AG04449 (cell line): ENCODE measurements around the gene FAM53A.

Experiments
- CTCF ChIA-PET: fragments of 350-600 bp; formaldehyde crosslinking; extraction: SDS; loops from one replicate; lab custom pipeline; 2021; ENCODE audit warnings: antibody characterized with exemption; lab: Yijun Ruan, JAX
- POLR2A ChIA-PET: fragments of 400-600, 350-600 bp; formaldehyde crosslinking; extraction: SDS; loops from one replicate; lab custom pipeline; 2020; ENCODE audit warnings: antibody characterized with exemption, inconsistent platforms; lab: Yijun Ruan, JAX
- DNase-seq: peaks from one replicate; pipeline ENCODE4 v3.0.0-alpha.2; 2010; ENCODE audit warnings: low read depth, low spot score
- H3K4me3 ChIP-seq: 2 replicates; pipeline ENCODE4 v1.5.1; 2011; ENCODE audit warnings: low read depth, mild to moderate bottlenecking, control low read depth, low read length
- TF ChIP-seq, protein P1 (sequence below): IDR thresholded peaks from one replicate; pipeline ENCODE4 v1.5.1; 2011; ENCODE audit warnings: mild to moderate bottlenecking, moderate library complexity, low read length, control low read depth, inconsistent platforms; ENCODE audit not compliant: insufficient read depth; ENCODE audit errors: missing control alignments

Gene FAM53A, protein sequence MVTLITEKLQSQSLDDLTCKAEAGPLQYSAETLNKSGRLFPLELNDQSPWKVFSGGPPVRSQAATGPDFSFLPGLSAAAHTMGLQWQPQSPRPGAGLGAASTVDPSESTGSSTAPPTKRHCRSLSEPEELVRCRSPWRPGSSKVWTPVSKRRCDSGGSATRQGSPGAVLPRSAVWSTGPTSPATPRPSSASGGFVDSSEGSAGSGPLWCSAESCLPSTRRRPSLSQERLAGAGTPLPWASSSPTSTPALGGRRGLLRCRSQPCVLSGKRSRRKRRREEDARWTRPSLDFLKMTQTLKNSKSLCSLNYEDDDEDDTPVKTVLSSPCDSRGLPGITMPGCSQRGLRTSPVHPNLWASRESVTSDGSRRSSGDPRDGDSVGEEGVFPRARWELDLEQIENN

DNA sequence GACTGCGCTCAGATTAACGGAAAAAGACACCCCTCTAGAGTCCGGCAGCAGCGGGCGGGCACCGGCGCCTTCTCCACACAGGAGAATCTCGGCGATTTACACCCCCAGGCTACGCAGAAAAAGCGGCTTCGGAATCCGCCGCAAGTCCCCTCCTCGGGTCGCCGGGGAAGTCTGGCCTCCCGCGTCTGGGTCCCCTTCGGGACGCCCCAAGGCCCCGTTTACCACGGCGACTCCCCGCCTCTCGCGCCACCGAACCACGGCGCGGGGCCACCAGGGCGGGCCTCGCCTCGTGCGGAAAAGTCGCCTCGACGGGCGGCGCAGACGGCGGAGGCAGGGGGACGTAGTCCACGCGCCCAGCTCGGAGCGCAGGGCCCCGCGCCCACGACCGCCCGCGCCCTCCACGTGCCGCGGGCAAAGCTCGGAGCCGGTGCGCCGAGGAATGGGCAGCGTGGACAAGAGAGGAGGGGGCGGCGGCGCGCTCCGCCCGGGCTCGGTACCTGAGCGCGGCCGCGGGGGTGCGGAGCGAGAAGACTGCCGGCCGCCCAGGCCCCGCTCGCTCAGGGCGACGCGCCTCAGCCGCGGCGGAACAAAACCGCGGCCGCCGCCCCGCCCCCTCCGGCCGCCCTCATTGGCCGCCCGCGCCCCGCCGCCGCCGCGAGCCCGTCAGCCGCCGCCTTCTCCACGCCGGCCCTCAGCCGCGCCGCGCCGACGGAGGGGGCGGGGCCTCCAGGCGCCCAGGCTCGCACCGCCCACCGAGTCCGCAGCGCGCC is at the start of gene FAM53A:
FAM53A (minus strand) TSS at position 578 of the 770 bp plus-strand sequence. CDS start 15,572 bp downstream, outside the sequence.
- TF ChIP-seq, protein P1, sequence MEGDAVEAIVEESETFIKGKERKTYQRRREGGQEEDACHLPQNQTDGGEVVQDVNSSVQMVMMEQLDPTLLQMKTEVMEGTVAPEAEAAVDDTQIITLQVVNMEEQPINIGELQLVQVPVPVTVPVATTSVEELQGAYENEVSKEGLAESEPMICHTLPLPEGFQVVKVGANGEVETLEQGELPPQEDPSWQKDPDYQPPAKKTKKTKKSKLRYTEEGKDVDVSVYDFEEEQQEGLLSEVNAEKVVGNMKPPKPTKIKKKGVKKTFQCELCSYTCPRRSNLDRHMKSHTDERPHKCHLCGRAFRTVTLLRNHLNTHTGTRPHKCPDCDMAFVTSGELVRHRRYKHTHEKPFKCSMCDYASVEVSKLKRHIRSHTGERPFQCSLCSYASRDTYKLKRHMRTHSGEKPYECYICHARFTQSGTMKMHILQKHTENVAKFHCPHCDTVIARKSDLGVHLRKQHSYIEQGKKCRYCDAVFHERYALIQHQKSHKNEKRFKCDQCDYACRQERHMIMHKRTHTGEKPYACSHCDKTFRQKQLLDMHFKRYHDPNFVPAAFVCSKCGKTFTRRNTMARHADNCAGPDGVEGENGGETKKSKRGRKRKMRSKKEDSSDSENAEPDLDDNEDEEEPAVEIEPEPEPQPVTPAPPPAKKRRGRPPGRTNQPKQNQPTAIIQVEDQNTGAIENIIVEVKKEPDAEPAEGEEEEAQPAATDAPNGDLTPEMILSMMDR = no peak
- POLR2A ChIA-PET = no interaction called here
- H3K4me3 ChIP-seq = peak within 1 kb of the TSS; percentile 65
- CTCF ChIA-PET = interaction anchor here (1.0 to 2.8 kb wide), 2 partner anchors 8 to 84 kb away, joined by 3 to 22 read pairs; no protein-coding TSS in a partner anchor
- no peak for DNase-seq

DNA sequence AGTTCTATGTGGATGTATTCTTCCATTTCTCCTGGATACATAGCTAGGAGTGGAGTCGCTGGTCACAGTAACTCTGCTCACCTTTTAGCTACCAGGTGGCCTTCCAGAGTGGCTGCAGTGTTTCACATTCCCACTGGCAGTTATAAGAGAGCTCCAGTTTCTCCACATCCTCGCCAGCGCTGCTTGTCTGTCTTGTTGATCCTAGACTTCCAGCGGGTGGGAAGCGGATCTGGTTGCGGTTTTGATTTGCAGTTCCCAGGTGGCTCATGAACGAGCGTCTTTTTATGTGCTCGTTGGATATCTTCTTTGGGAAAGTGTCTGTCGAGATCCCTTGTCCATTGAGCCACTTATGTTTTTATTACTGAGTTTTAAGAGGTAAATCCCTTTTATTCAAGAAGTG is 48.8 kb upstream of the FAM53A start:
- ChIA-PET CTCF (interaction anchor here (0.8 to 2.2 kb wide), 3 partner anchors 9 to 40 kb away, joined by 3 to 8 read pairs (median 3); no protein-coding TSS in a partner anchor), POLR2A (no interaction called here)
- TF ChIP-seq, protein P1 = no peak
- H3K4me3 ChIP-seq = no peak overlapping the region
- no peak for DNase-seq

DNA sequence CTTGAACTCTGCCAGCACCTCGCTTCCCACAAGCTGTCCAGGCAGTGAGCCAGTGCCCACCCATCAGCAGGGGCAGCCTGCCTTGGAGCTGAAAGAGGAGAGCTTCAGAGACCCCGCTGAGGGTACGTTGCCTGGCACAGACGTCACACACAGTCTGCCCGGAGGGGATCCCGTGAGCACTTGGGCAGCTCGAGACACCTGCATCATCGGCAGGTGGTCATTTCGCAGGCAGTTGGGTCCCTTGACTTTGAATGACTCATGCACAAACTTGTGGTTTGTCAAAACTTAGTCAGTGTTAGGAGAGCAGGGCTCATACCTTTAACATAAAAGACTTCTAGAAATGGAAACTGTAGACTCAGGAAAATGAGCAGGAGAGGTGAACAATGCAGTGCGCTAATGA is 47.1 kb upstream of the FAM53A start:
- ChIA-PET POLR2A (no interaction called here), CTCF (interaction anchor here (1.3 to 15.3 kb wide), 5 partner anchors 10 to 170 kb away, joined by 3 to 268 read pairs (median 10); partner anchors contain the start of genes TACC3 and TMEM129)
- DNase-seq = no peak
- H3K4me3 ChIP-seq = no peak overlapping the region
- TF ChIP-seq, protein P1 = no peak

DNA sequence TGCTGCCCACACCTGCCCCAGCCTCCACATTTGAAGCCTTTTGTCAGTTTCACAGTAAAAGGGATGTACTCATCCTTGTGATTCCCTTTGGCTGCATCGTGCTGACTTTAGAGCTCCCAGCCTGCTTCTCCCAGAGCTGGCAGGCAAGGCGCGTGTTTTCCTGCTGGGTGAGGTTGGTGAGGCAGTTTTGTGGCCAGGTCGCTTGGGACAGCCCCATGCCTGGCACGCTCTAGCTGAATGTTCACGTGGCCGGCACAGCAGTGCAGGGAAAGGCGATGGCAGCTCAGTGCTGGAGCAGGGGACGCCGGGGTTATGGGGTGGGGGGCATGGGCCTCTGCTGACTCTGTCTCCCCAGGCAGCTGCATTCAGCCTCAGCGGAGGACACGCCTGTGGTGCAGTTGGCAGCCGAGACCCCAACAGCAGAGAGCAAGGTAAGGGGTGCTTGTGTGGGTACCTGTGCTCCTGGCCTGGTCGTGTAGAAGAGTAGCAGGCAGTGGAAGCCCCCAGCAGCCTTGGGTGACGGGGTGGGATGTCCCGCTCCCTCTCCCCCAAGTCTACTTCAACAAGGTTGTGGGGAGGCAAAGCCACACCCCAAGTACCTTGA is 46.5 kb upstream of the FAM53A start:
- ChIA-PET POLR2A (interaction anchor here (0.7 kb wide), 1 partner anchor 143 kb away, joined by 3 read pairs; no protein-coding TSS in a partner anchor), CTCF (interaction anchor here (0.6 to 15.3 kb wide), 14 partner anchors 7 to 176 kb away, joined by 3 to 268 read pairs (median 4); partner anchors contain the start of genes TACC3 and TMEM129)
- TF ChIP-seq, protein P1 = no peak
- DNase-seq = no peak
- H3K4me3 ChIP-seq = no peak overlapping the region

DNA sequence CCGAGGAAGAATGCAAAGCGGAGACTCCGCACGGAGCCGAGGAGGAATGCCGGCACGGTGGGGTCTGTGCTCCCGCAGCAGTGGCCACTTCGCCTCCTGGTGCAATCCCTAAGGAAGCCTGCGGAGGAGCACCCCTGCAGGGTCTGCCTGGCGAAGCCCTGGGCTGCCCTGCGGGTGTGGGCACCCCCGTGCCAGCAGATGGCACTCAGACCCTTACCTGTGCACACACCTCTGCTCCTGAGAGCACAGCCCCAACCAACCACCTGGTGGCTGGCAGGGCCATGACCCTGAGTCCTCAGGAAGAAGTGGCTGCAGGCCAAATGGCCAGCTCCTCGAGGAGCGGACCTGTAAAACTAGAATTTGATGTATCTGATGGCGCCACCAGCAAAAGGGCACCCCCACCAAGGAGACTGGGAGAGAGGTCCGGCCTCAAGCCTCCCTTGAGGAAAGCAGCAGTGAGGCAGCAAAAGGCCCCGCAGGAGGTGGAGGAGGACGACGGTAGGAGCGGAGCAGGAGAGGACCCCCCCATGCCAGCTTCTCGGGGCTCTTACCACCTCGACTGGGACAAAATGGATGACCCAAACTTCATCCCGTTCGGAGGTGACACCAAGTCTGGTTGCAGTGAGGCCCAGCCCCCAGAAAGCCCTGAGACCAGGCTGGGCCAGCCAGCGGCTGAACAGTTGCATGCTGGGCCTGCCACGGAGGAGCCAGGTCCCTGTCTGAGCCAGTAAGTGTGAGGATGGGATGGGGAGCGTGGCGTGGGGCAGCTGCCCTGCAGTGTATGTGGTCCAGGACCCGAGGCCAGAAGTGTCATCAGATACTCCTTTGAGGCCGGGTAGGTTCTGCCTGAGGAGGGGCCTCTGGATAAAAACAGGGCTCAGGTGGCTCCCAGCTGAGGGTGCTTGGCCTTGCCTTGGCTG is 44.2 kb upstream of the FAM53A start:
- ChIA-PET POLR2A (no interaction called here), CTCF (interaction anchor here (0.6 to 15.3 kb wide), 16 partner anchors 9 to 379 kb away, joined by 3 to 268 read pairs (median 15); partner anchors contain the start of gene SLBP)
- DNase-seq = no peak
- no peak overlapping the region for H3K4me3 ChIP-seq
- TF ChIP-seq, protein P1 = no peak
